GM12878 (cell line): ENCODE results near the gene AIP. TPM values are rescaled to one million over a fixed set of nuclear protein-coding genes. Genes with fewer than 3 reads are reported as not detected.

ENCODE experiments used
- ATAC-seq: fragments of 200-7000 bp; cut with Tn5 transposase; 3 replicates; pipeline ENCODE4 v1.9.1; 2020; ENCODE audit warnings: mild to moderate bottlenecking, moderate library complexity
- BruUV-seq: library from RNA; stranded (reverse); fragments of 400-500 nt; replicated peaks from 2 replicates; lab custom pipeline; 2021; lab: Mats Ljungman, UMichigan
- CTCF ChIA-PET: fragments of 300-600 bp; sonication (Branson Sonifier 250); formaldehyde crosslinking; extraction: SDS; loops from one replicate; lab custom pipeline; 2021; ENCODE audit warnings: inconsistent platforms; lab: Yijun Ruan, JAX
- POLR2A ChIA-PET: fragments of 350-600 bp; formaldehyde crosslinking; extraction: SDS; loops from one replicate; lab custom pipeline; 2021; ENCODE audit warnings: inconsistent platforms; lab: Charles Lee
- RAD21 ChIA-PET: fragments of 300-600 bp; sonication (Branson Sonifier 250); formaldehyde crosslinking; loops from one replicate; lab custom pipeline; 2023; ENCODE audit warnings: antibody characterized with exemption; ENCODE audit not compliant: unreplicated experiment; lab: Charles Lee
- SMC1A ChIA-PET: fragments of 300-600 bp; sonication (Branson Sonifier 250); formaldehyde crosslinking; loops from one replicate; lab custom pipeline; 2023; ENCODE audit not compliant: unreplicated experiment, uncharacterized antibody; lab: Charles Lee
- DNase-seq: peaks from one replicate; pipeline ENCODE4 v3.0.0-alpha.2; 2011; ENCODE audit warnings: low read depth, low spot score
- FAIRE-seq: peaks from 3 replicates; lab custom pipeline; 2011; peaks lifted over from hg19 to GRCh38; lab: Jason Lieb, UNC
- H2AFZ ChIP-seq: 2 replicates; pipeline ENCODE4 v1.6.0; 2011; ENCODE audit warnings: low read depth, low read length, control low read depth; ENCODE audit not compliant: control insufficient read depth
- H3K27ac ChIP-seq: 2 replicates; pipeline ENCODE4 v1.5.1; 2011; ENCODE audit warnings: control low read depth; ENCODE audit not compliant: control insufficient read depth, insufficient read depth
- H3K27me3 ChIP-seq, 2 experiments: replicated peaks in 1 of 2; 2 replicates each; pipeline versions ENCODE4 v1.6.0 to v1.6.1; 2011; ENCODE audit warnings: low read length in 1 of 2; ENCODE audit not compliant: control insufficient read depth in 2 of 2, insufficient read depth in 2 of 2
- H3K36me3 ChIP-seq, 2 experiments: 2 replicates each; pipeline ENCODE4 v1.5.1; 2011; ENCODE audit warnings: low read length in 1 of 2; ENCODE audit not compliant: control insufficient read depth in 2 of 2, insufficient read depth in 2 of 2
- H3K4me1 ChIP-seq: 2 replicates; pipeline ENCODE4 v1.6.1; 2011; ENCODE audit warnings: mild to moderate bottlenecking, low read length, moderate library complexity, mixed read lengths; ENCODE audit not compliant: control insufficient read depth, insufficient read depth
- H3K4me2 ChIP-seq: 2 replicates; pipeline ENCODE4 v1.6.0; 2011; ENCODE audit warnings: control low read depth; ENCODE audit not compliant: control insufficient read depth, insufficient read depth
- H3K4me3 ChIP-seq: fragments of 200-600 bp; sonication (generic); 2 replicates; pipeline ENCODE4 v1.5.1; 2016
- H3K79me2 ChIP-seq: 2 replicates; pipeline ENCODE4 v1.6.0; 2011; ENCODE audit warnings: low read length; ENCODE audit not compliant: control insufficient read depth, insufficient read depth
- H3K9ac ChIP-seq: 2 replicates; pipeline ENCODE4 v1.8.0; 2011; ENCODE audit warnings: low read length, control low read depth, mixed read lengths; ENCODE audit not compliant: control insufficient read depth, insufficient read depth
- H3K9me3 ChIP-seq: replicated peaks from 3 replicates; pipeline ENCODE4 v1.5.1; 2011; ENCODE audit warnings: mild to moderate bottlenecking, low read length; ENCODE audit not compliant: control insufficient read depth, insufficient read depth
- H4K20me1 ChIP-seq: 2 replicates; pipeline ENCODE4 v1.6.0; 2011; ENCODE audit not compliant: control insufficient read depth, insufficient read depth
- IRF4 ChIP-seq: IDR thresholded peaks from 2 replicates; pipeline ENCODE4 v1.6.1; 2011; ENCODE audit warnings: low read depth, low read length
- ZBED1 ChIP-seq: IDR thresholded peaks from 2 replicates; pipeline ENCODE4 v1.6.1; 2016; ENCODE audit warnings: borderline replicate concordance
- ZNF24 ChIP-seq: fragments of 450-650 bp; IDR thresholded peaks from 2 replicates; pipeline ENCODE4 v1.6.1; 2017; ENCODE audit warnings: antibody characterized with exemption, mild to moderate bottlenecking
- WGBS: methylation state at CpG from one replicate; pipeline ENCODE4 v1.1.6; 2016; ENCODE audit warnings: low lambda C conversion rate; ENCODE audit not compliant: insufficient replicate concordance, insufficient coverage; ENCODE audit errors: missing lambda C conversion rate; 5-methylcytosine and 5-hydroxymethylcytosine counted together
- in situ Hi-C: fragments of 300-500 bp; cut with MboI; formaldehyde crosslinking; loops from 9 replicates; pipeline ENCODE4 v1.14.3; 2018; ENCODE audit warnings: mixed read lengths
- intact Hi-C: fragments of 100-400 bp; cut with micrococcal nuclease; formaldehyde crosslinking; loops from one replicate; pipeline ENCODE4 v1.14.2; 2022; ENCODE audit not compliant: unreplicated experiment
- polyA plus RNA-seq, 11 experiments: library from polyadenylated mRNA; depleted of rRNA in 4 of 11; unstranded in 6 of 11; stranded (reverse) in 5 of 11; fragments of >200 nt; fragmentation: Nextera tagmentation in 4 of 11; fragmentation: Illumina TruSeq in 1 of 11; extraction: Ambion mirVana in 4 of 11; extraction: Trizol in 1 of 11; gene quantifications; 1 replicate in 1 of 11; 2 replicates in 10 of 11; pipeline versions ENCODE4 v1.2.1 to v1.2.3, GENCODE V29; 2011 to 2016; ENCODE audit warnings: inconsistent platforms in 2 of 11, missing spikeins in 2 of 11, low read depth in 1 of 11
- total RNA-seq, 4 experiments: library from RNA; depleted of rRNA in 3 of 4; stranded (reverse); fragments of >200 nt in 3 of 4; fragmentation: Illumina TruSeq in 1 of 4; extraction: Trizol in 1 of 4; gene quantifications; 2 replicates each; pipeline versions ENCODE4 v1.2.1 to v1.2.3, GENCODE V29; 2013 to 2021
- TF ChIP-seq, protein P1 (sequence below): IDR thresholded peaks from 2 replicates; pipeline ENCODE4 v1.6.1; 2012; ENCODE audit warnings: improper control_type of control experiment, low read depth, low read length; ENCODE audit not compliant: insufficient replicate concordance
- TF ChIP-seq, protein P2 (sequence below): fragments of 450-650 bp; IDR thresholded peaks from 2 replicates; pipeline ENCODE4 v1.6.1; 2017; ENCODE audit warnings: low read depth, mild to moderate bottlenecking, moderate library complexity

AIP gene
- total and polyA plus RNA-seq, 10 of the 15 experiments (the other 5 are each of a cell fraction or from before 2014, with no cell fraction given): 12.6 to 164 (median 104) TPM

DNA sequence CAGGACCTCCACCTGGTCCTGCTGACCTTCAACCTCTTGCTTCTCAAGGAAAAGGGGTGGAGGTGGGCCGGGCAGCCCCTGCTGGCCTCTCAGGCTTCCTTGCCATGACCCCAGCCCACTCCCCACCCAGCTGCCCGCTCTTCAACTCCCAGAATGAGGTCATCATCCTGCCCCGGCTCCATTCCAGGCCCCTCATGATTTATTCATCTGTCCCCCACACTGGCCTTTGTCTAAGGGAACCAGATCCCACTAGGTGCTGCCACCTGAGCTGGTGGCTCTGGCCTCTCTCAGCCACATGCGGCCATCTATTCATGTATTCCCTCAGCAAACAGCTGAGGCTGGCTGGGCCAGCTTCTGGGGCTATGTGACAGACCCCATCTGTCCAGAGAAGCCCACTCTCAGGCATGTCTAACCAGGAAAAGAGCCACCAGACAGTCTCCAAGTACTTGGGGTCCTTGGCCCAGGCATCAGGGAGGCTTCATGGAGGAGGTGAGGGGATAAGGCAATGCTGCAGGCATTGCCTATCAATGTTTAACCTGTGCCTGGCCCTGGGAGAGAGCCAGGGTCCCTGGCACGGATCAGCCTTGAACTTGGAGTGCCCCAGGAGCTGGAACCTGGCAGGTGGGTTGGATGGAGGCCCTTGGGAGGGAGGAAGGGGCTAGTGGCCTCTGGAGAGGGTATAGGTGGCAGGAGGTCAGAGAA, 42.6 kb downstream of the AIP start:
- in situ Hi-C loops (no loop called here), intact Hi-C loops (no loop called here)
- Histone ChIP-seq H3K36me3 (no peaks in the 10 kb centered on the region), H3K4me2 (no peak overlapping the region), H3K9ac (no peak overlapping the region), H3K27ac (no peak overlapping the region), H3K4me1 (no peaks in the 10 kb centered on the region; the same call in 1 of the 2 replicates), H3K9me3 (no peaks in the 10 kb centered on the region), H2AFZ (no peak overlapping the region), H4K20me1 (no peaks in the 10 kb centered on the region), H3K27me3 (no peaks in the 10 kb centered on the region; a peak in 1 of 4 replicates), H3K79me2 (no peaks in the 10 kb centered on the region), H3K4me3 (no peak overlapping the region)
- RAD21 ChIA-PET: no interaction called here
- CTCF ChIA-PET: no interaction called here
- POLR2A ChIA-PET: no interaction called here
- DNase-seq (no peak), FAIRE-seq (no peak), ATAC-seq (no peak)
- WGBS: 22% methylated on average over 4 of the region's 5 CpGs
- SMC1A ChIA-PET: no interaction called here
- no TSS peak for BruUV-seq
- TF ChIP-seq IRF4: no peak
- TF ChIP-seq ZBED1: no peak
- no peak for TF ChIP-seq ZNF24
- TF ChIP-seq, protein P1, sequence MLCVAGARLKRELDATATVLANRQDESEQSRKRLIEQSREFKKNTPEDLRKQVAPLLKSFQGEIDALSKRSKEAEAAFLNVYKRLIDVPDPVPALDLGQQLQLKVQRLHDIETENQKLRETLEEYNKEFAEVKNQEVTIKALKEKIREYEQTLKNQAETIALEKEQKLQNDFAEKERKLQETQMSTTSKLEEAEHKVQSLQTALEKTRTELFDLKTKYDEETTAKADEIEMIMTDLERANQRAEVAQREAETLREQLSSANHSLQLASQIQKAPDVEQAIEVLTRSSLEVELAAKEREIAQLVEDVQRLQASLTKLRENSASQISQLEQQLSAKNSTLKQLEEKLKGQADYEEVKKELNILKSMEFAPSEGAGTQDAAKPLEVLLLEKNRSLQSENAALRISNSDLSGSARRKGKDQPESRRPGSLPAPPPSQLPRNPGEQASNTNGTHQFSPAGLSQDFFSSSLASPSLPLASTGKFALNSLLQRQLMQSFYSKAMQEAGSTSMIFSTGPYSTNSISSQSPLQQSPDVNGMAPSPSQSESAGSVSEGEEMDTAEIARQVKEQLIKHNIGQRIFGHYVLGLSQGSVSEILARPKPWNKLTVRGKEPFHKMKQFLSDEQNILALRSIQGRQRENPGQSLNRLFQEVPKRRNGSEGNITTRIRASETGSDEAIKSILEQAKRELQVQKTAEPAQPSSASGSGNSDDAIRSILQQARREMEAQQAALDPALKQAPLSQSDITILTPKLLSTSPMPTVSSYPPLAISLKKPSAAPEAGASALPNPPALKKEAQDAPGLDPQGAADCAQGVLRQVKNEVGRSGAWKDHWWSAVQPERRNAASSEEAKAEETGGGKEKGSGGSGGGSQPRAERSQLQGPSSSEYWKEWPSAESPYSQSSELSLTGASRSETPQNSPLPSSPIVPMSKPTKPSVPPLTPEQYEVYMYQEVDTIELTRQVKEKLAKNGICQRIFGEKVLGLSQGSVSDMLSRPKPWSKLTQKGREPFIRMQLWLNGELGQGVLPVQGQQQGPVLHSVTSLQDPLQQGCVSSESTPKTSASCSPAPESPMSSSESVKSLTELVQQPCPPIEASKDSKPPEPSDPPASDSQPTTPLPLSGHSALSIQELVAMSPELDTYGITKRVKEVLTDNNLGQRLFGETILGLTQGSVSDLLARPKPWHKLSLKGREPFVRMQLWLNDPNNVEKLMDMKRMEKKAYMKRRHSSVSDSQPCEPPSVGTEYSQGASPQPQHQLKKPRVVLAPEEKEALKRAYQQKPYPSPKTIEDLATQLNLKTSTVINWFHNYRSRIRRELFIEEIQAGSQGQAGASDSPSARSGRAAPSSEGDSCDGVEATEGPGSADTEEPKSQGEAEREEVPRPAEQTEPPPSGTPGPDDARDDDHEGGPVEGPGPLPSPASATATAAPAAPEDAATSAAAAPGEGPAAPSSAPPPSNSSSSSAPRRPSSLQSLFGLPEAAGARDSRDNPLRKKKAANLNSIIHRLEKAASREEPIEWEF: no peak
- TF ChIP-seq, protein P2, sequence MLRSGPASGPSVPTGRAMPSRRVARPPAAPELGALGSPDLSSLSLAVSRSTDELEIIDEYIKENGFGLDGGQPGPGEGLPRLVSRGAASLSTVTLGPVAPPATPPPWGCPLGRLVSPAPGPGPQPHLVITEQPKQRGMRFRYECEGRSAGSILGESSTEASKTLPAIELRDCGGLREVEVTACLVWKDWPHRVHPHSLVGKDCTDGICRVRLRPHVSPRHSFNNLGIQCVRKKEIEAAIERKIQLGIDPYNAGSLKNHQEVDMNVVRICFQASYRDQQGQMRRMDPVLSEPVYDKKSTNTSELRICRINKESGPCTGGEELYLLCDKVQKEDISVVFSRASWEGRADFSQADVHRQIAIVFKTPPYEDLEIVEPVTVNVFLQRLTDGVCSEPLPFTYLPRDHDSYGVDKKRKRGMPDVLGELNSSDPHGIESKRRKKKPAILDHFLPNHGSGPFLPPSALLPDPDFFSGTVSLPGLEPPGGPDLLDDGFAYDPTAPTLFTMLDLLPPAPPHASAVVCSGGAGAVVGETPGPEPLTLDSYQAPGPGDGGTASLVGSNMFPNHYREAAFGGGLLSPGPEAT: no peak
